Neural cell (in vitro differentiated cells): Measurements from ENCODE around the gene GPBAR1. TPM values are rescaled to one million over a fixed set of nuclear protein-coding genes. Genes with fewer than 3 reads are reported as not detected.
A peak's percentile ranks its signal among the peaks of the same experiment; 100 is the strongest.

Experiments
- H2AFZ ChIP-seq: fragments of 200-600, 300-800 bp; sonication (generic), shearing (Covaris generic); 2 replicates; pipeline ENCODE4 v1.6.0; 2014; ENCODE audit warnings: low read depth, mild to moderate bottlenecking, antibody characterized with exemption, low read length, moderate library complexity
- H3F3A ChIP-seq: fragments of 200-600 bp; shearing (Covaris generic); 2 replicates; pipeline ENCODE4 v1.6.1; 2016; ENCODE audit warnings: mild to moderate bottlenecking, moderate library complexity, mixed read lengths, antibody characterized with exemption, low read length; ENCODE audit not compliant: insufficient read depth, poor library complexity, severe bottlenecking
- H3K27ac ChIP-seq: fragments of 200-600, 300-800 bp; sonication (generic), shearing (Covaris generic); 2 replicates; pipeline ENCODE4 v1.5.1; 2014; ENCODE audit warnings: mild to moderate bottlenecking, low read length, moderate library complexity
- H3K27me3 ChIP-seq: fragments of 300-800, 200-600 bp; sonication (generic), shearing (Covaris generic); 2 replicates; pipeline ENCODE4 v1.6.0; 2014; ENCODE audit warnings: mild to moderate bottlenecking, low read depth, low read length, moderate library complexity; ENCODE audit not compliant: insufficient read depth
- H3K36me3 ChIP-seq: fragments of 300-800, 200-600 bp; sonication (generic), shearing (Covaris generic); 2 replicates; pipeline ENCODE4 v1.5.1; 2014; ENCODE audit warnings: mild to moderate bottlenecking, antibody characterized with exemption, low read length, moderate library complexity; ENCODE audit not compliant: insufficient read depth
- H3K4me2 ChIP-seq: fragments of 300-800, 200-600 bp; sonication (generic), shearing (Covaris generic); 2 replicates; pipeline ENCODE4 v1.6.0; 2014; ENCODE audit warnings: mild to moderate bottlenecking, low read length
- H3K4me3 ChIP-seq: fragments of 300-800, 200-600 bp; sonication (generic), shearing (Covaris generic); 2 replicates; pipeline ENCODE4 v1.5.1; 2014; ENCODE audit warnings: mild to moderate bottlenecking, low read length, moderate library complexity
- H3K79me2 ChIP-seq: fragments of 200-600 bp; shearing (Covaris generic); replicated peaks from 2 replicates; pipeline ENCODE4 v1.6.0; 2014; ENCODE audit warnings: mild to moderate bottlenecking, low read length, moderate library complexity; ENCODE audit not compliant: insufficient read depth
- H3K9ac ChIP-seq: fragments of 300-800, 200-600 bp; sonication (generic), shearing (Covaris generic); 2 replicates; pipeline ENCODE4 v1.6.1; 2016; ENCODE audit warnings: mild to moderate bottlenecking, low read length, mixed read lengths
- H3K9me2 ChIP-seq: fragments of 200-600 bp; shearing (Covaris generic); 2 replicates; pipeline ENCODE4 v1.6.1; 2016; ENCODE audit warnings: mild to moderate bottlenecking, low read length, mixed read lengths; ENCODE audit not compliant: insufficient read depth
- H3K9me3 ChIP-seq: fragments of 200-600, 300-800 bp; sonication (generic), shearing (Covaris generic); 2 replicates; pipeline ENCODE4 v1.6.1; 2016; ENCODE audit warnings: mild to moderate bottlenecking, mixed run types, low read length, moderate library complexity, mixed read lengths
- H4K20me1 ChIP-seq: fragments of 200-600 bp; shearing (Covaris generic); 2 replicates; pipeline ENCODE4 v1.6.1; 2016; ENCODE audit warnings: mild to moderate bottlenecking, mixed run types; ENCODE audit not compliant: insufficient read depth
- CTCF ChIP-seq: fragments of 450-650 bp; IDR thresholded peaks from 2 replicates; pipeline ENCODE4 v1.5.1; 2014; ENCODE audit warnings: antibody characterized with exemption, mild to moderate bottlenecking, moderate library complexity; ENCODE audit not compliant: poor library complexity, severe bottlenecking
- EP300 ChIP-seq: fragments of 450-650 bp; conservative IDR thresholded peaks from 2 replicates; pipeline ENCODE4 v1.6.1; 2014; ENCODE audit warnings: antibody characterized with exemption, mild to moderate bottlenecking, moderate library complexity; ENCODE audit not compliant: poor library complexity, severe bottlenecking
- EZH2 ChIP-seq: fragments of 200-600, 300-800 bp; shearing (Covaris generic), sonication (generic); IDR thresholded peaks from 2 replicates; pipeline ENCODE4 v1.6.1; 2014; ENCODE audit warnings: antibody characterized with exemption, low read length, borderline replicate concordance, mild to moderate bottlenecking; ENCODE audit not compliant: insufficient read depth, poor library complexity, severe bottlenecking
- MXI1 ChIP-seq: fragments of 450-650 bp; conservative IDR thresholded peaks from 2 replicates; pipeline ENCODE4 v1.6.1; 2014; ENCODE audit warnings: antibody characterized with exemption, mild to moderate bottlenecking; ENCODE audit not compliant: poor library complexity, severe bottlenecking
- POLR2AphosphoS5 ChIP-seq: IDR thresholded peaks from 2 replicates; pipeline ENCODE4 v1.6.1; 2012
- RAD21 ChIP-seq: fragments of 450-650 bp; conservative IDR thresholded peaks from 2 replicates; pipeline ENCODE4 v1.6.1; 2014; ENCODE audit warnings: antibody characterized with exemption, mild to moderate bottlenecking, moderate library complexity
- REST ChIP-seq: IDR thresholded peaks from 2 replicates; pipeline ENCODE4 v1.6.1; 2012; ENCODE audit warnings: borderline replicate concordance
- SMC3 ChIP-seq: fragments of 450-650 bp; conservative IDR thresholded peaks from 2 replicates; pipeline ENCODE4 v1.6.1; 2014; ENCODE audit warnings: antibody characterized with exemption, mild to moderate bottlenecking, moderate library complexity; ENCODE audit not compliant: poor library complexity
- TAF1 ChIP-seq: IDR thresholded peaks from 2 replicates; pipeline ENCODE4 v1.6.1; 2012; ENCODE audit warnings: low read depth
- polyA plus RNA-seq: library from polyadenylated mRNA; depleted of rRNA; stranded (reverse); fragments of >200 nt; gene quantifications from 2 replicates; pipeline ENCODE4 v1.2.3, GENCODE V29; 2014

GPBAR1 gene
- polyA plus RNA-seq, 1 donor from 2014 or later: not detected

- Histone ChIP-seq H3K27ac (no peak overlapping the region), H4K20me1 (no peaks in the 10 kb centered on the region), H3K4me2 (no peak overlapping the region), H3K9me3 (no peaks in the 10 kb centered on the region), H2AFZ (no peak overlapping the region), H3K9me2 (no peaks in the 10 kb centered on the region), H3K4me3 (no peak overlapping the region), H3K27me3 (no peaks in the 10 kb centered on the region), H3F3A (no peaks in the 10 kb centered on the region), H3K9ac (no peak overlapping the region), H3K36me3 (no peaks in the 10 kb centered on the region), H3K79me2 (peaks cover 9% of the 10 kb centered on the region)
- TF ChIP-seq TAF1: no peak
Observed at GRCh38 chr2:218267259-218267658, 6.4 kb downstream of the GPBAR1 start.

GRCh38 chr2:218269900-218270720 is 9.3 kb downstream of the GPBAR1 start, which contains the start of the genes AAMP and PNKD:
TSS of gene AAMP (minus strand) at chr2:218270137. CDS start at chr2:218270086, 51 bp downstream.
TSS of gene PNKD (plus strand) at chr2:218270519. CDS start at chr2:218270536, 17 bp downstream.
- Histone ChIP-seq H3K4me2 (peak within 1 kb of the TSS; percentile 89), H3K36me3 (no peaks in the 10 kb centered on the region), H3F3A (no peaks in the 10 kb centered on the region), H3K9ac (peak within 1 kb of the TSS; percentile 79), H3K4me3 (peak within 1 kb of the TSS; percentile 78), H3K27ac (peak within 1 kb of the TSS; percentile 50), H3K9me2 (no peaks in the 10 kb centered on the region), H2AFZ (peak within 1 kb of the TSS; percentile 59), H3K27me3 (no peaks in the 10 kb centered on the region), H3K9me3 (no peaks in the 10 kb centered on the region), H3K79me2 (peaks cover 9% of the 10 kb centered on the region), H4K20me1 (no peaks in the 10 kb centered on the region)
- TF ChIP-seq SMC3: no peak
- peak; percentile 52 for TF ChIP-seq CTCF
- TF ChIP-seq POLR2AphosphoS5: peak; percentile 79
- peak; percentile 28 for TF ChIP-seq EP300
- peak; percentile 81 for TF ChIP-seq MXI1
- TF ChIP-seq EZH2: no peak

GRCh38 chr2:218270721-218271486 is 10.1 kb downstream of the GPBAR1 start:
- Histone ChIP-seq H2AFZ (peak overlapping the region; percentile 59), H3K27me3 (no peaks in the 10 kb centered on the region), H3K27ac (peak overlapping the region; percentile 31), H3K9ac (peak overlapping the region; percentile 70), H3K36me3 (no peaks in the 10 kb centered on the region), H3K4me2 (peak overlapping the region; percentile 54), H4K20me1 (no peaks in the 10 kb centered on the region), H3K9me2 (no peaks in the 10 kb centered on the region), H3K4me3 (peak overlapping the region; percentile 78), H3F3A (no peaks in the 10 kb centered on the region), H3K9me3 (no peaks in the 10 kb centered on the region), H3K79me2 (peaks cover 9% of the 10 kb centered on the region)
- no peak for TF ChIP-seq POLR2AphosphoS5
- no peak for TF ChIP-seq EZH2
- TF ChIP-seq RAD21: no peak
- TF ChIP-seq EP300: no peak
- TF ChIP-seq CTCF: no peak
- no peak for TF ChIP-seq MXI1
- TF ChIP-seq SMC3: no peak
- no peak for TF ChIP-seq TAF1
- no peak for TF ChIP-seq REST
